ACHN (cell line): Measurements from ENCODE around the gene INTS2.
"Not testable (repeated sequence)": the region's sequence is repeated elsewhere in the genome, so short reads cannot be mapped to it uniquely, and the experiment has no call there.

Experiments
- DNase-seq: peaks from one replicate; pipeline ENCODE4 v3.0.0-alpha.2; 2015
- in situ Hi-C: cut with HindIII; loops from 2 replicates; pipeline ENCODE4 v1.10.0; 2017; ENCODE audit warnings: low sequenced_read_pairs, low pct_ligation_motif_present, low pct_unique_long_range_greater_than_20kb

INTS2 gene

DNA sequence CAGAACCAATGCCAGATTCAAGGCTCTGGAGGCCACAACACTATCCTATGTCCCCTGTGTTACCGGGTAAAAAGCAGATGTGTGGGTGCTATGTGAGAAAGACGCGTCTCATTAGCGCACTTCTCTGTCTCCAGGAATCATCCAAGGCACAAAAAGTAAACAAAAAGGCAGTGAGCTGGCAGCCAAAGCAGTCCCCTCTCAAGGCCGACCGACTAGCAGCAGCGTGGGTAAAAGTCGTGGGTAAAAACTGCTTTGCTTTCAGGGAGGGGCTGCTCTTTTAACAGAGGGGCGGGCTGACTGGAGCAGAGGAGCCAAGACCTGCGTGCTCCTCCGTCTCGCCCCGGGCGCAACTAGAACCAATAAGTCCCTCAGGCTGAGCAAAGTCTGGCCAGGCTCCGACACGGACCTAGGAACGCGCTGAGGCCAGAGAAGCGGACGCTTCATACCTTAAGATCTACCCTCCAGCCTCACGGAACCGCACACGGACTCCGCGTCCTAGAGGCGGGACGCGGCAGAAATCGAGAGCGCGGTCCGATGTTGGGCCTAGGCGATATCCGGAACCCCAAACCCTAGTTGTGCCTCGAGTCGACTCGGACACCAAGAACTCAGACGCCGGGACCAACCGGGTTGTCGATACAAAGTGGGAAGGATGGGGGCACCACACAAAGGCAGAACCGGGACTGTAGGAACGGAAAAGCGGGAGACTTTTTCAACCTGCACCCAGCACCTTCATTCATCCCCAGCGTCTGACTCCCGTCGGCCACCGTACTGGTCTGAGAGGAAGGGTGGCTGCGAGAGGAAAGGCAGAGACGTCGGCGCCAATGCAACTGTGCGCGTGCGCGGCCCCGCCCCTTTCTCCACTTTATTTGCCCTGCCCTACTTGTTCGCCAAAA is at the start of gene INTS2:
Gene INTS2 (minus strand): TSS at position 775 of the 893 bp plus-strand sequence. CDS start 1,338 bp downstream, outside the sequence.
- in situ Hi-C loops, result no loop called here
- peak; percentile 95 for DNase-seq

DNA sequence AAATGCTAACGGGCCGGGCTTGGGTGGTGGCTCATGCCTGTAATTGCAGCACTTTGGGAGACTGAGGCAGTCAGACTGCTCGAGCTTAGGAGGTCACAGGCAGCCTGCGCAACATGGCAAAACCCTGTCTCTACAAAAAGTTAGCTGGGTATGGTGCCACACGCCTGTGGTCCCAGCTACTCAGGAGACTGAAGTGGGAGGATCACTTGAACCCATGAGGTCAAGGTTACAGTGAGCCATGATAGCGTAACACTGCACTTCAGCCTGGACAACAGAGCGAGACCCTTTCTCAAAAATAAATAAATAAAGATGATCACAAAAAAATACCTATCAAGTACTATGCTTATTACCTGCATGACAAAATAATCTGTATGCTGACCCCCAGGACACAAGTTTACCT is 46.3 kb upstream of the INTS2 start:
- in situ Hi-C loops, result no loop called here

GRCh38 chr17:61972311-61972710 is 44.5 kb upstream of the INTS2 start:
- in situ Hi-C loops, result no loop called here
- no peak for DNase-seq

More for the DNA sequence above, 46.3 kb upstream of the INTS2 start:
- DNase-seq, result no peak

DNA sequence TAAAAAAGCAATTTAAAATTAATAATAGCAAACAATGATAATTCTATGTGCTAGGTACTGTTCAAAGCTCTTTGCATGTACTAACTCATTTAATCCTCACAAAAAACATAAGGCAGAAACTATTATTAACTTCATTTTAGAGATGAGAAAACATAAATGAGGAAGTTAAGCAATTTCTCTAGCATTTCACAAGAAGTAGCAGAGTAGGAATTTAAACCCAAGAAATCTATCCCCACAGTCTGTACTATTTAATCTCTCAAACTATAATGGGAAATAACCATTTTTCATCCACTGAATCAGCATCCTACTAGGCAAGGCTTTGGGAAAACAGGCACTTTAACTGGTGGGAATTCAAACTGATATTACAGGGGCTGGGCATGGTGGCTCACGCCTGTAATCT is 42.2 kb upstream of the INTS2 start:
- in situ Hi-C loops, result no loop called here
- no peak for DNase-seq

- in situ Hi-C loops, result no loop called here
- DNase-seq, result no peak
Measured at GRCh38 chr17:61968757-61969156, 41.0 kb upstream of the INTS2 start.

GRCh38 chr17:61967729-61968128 is 39.9 kb upstream of the INTS2 start:
- in situ Hi-C loops, result no loop called here
- no peak for DNase-seq

- in situ Hi-C loops, result no loop called here
Measured at GRCh38 chr17:61966191-61966590, 38.4 kb upstream of the INTS2 start.

DNA sequence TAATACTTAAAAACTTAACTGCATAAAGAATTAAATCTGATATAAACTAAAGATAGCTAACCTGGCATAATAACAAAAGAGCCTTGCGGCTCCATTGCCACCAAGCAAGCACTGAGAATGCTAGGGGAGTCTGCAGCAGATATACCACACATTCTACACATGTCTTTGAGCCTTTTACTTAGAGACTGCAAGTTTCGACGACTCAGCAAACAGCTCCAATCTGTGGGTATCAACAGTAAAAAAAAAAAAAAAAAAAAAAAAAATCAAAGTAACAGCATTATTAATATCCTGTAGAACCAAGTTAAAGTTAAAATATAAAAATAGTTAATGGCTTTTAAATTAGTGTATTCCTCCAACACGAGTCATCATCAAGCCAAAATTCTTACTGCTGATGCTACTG is 27.8 kb upstream of the INTS2 start:
- in situ Hi-C loops, result no loop called here
- DNase-seq, result no peak

More at GRCh38 chr17:61966191-61966590, 38.4 kb upstream of the INTS2 start:
- no peak for DNase-seq

DNA sequence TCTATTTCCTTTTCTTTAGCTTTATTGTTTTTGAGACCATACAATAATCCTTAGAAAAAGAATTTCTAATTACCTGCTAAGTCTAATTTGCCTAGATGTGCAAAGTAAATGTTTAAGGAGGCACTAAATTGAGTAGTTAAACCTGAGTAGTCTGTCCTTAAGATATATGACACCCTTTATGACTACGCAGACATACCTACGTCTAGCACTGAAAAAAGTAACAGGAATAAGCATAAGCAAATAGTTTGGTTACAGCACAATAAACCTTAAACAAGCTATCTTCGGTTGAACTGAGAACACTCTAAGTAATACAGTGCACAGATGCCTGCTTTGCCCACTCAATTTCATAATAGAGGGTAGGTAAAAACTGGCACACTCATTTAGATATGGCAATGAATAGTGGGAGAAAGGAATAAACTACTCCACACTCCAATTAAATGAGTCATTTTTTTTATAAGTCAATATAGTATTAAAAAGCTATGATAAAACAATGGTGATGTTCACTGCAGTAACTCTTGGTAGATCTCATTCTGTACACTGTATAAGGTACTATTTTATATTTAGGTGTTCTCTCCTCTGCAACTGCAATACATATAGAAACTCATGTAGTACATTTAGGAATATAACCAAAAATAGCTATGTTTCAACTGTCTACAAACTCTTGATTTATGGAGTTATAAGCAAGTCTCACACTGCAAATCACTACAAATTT is 19.7 kb upstream of the INTS2 start:
- in situ Hi-C loops, result no loop called here
- no peak for DNase-seq

GRCh38 chr17:61946359-61946758 is 18.6 kb upstream of the INTS2 start:
- in situ Hi-C loops, result no loop called here
- no peak for DNase-seq

DNA sequence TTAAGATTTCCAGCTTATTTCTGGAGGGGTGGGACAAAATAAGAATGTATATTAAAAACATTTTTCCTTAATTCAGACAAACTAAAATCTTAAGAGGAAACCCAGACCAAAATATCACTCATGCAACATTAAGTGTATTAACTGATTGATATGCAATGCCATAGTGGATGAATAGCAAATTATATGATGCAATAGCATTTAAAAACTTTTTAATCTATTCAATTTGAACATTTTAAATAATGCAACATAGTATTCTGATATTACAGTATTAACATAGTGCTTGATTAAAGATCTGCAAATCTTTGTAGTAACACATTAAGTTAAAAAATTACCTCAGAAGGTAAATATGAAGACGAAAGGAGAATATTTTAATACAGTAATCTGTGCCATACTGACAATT is 15.3 kb upstream of the INTS2 start:
- no peak for DNase-seq
- in situ Hi-C loops, result no loop called here

- no peak for DNase-seq
- in situ Hi-C loops, result no loop called here
Measured at GRCh38 chr17:61942085-61942484, 14.3 kb upstream of the INTS2 start.

GRCh38 chr17:61928101-61928436 is 287 bp upstream of the INTS2 start:
- DNase-seq, result no peak
- in situ Hi-C loops, result no loop called here

DNA sequence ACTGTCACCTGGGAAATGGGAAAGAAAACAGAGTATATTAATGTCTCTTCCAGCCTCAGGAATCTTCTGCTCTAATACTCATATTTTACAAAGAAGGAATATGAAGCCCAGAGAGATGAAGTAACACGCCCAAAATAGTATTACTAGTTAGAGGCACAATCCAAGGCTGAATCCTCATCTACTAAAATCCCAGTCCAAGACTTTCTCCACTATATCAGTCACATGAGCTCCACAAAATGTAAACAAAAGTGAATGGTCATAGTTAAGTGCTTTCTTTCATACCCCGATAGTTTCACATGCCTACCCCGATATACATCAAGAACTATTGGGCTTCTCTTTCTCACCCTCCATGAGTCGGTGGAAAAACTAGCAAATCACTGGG is 965 bp downstream of the INTS2 start:
- in situ Hi-C loops, result no loop called here
- no peak for DNase-seq

GRCh38 chr17:61915162-61915561 is 12.6 kb downstream of the INTS2 start:
- in situ Hi-C loops, DNase-seq: not testable (repeated sequence)

- in situ Hi-C loops, result no loop called here
- no peak for DNase-seq
Measured at GRCh38 chr17:61908292-61909037, 19.3 kb downstream of the INTS2 start.

DNA sequence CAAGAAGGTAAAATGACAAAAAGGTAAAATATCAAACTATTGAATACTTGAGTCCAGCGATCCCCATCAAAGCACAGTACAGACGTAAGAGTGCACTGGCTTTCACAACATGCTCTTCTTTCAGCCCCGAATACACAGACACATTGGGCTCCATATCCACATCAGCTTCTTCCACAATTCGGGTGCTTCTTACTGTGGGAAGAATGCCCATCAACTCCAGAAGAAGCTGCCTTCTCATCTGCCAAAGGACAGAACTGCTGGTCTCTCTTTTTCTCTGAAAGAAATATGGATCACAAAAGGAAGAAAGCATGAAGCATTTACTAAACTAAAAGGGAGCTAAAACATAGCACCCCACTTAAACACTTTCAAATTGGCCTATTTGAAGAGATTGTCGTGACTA is 20.4 kb downstream of the INTS2 start:
- in situ Hi-C loops, result no loop called here
- no peak for DNase-seq

DNA sequence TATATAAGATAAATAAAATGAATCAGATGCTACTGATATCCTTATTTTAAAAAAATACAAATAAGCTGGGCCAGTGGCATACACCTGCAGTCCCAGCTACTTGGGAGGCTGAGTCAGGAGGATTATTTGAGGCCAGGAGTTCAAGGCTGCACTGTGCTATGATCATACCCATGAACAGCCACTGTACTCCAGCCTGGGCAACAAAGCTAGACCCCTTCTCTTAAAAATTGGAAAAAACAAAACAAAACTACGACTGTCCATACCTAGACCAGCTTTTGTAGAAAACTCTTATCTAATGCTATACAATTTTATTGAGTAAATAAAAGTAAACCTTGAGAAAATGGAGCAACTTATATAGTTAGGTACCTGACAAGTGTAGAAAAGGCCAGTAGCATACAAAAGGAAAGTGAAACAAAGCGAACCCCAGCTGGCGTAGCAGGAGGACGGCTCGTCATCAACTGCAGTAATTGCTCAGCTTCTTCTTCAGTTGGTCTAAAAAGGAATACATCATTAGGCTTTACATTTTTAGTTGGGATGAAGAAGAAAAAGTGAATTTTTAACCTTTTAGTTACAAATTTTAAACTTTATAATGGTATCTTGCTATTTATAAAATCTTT is 23.6 kb downstream of the INTS2 start:
- in situ Hi-C loops, result no loop called here
- DNase-seq, result no peak

DNA sequence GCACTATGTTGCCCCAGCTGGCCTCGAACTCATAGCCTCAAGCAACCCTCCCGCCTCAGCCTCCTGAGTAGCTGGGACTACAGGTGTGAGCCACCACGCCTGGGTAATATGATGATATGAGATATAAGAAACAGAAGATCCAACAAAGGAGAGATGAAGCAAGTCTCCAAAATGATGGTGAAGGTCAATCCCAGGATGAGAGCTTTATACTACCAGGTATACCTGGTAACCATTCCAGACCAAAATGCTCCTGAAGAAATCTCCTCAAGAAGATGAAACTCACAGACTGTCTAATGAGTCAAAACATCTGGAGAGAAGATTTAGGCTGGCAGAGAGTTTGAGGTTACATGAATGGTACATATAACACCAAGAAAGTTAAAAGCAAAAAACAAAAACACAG is 24.5 kb downstream of the INTS2 start:
- no peak for DNase-seq
- in situ Hi-C loops, result no loop called here
